CD4-positive, alpha-beta T cell treated with Interleukin-10 for 1 hour (primary cell): ENCODE data around the gene ATP11B.
A peak's percentile ranks its signal among the peaks of the same experiment; 100 is the strongest.
"Not testable (repeated sequence)": the region's sequence is repeated elsewhere in the genome, so short reads cannot be mapped to it uniquely, and the experiment has no call there.

Experiments
- DNase-seq: peaks from one replicate; pipeline ENCODE4 v3.0.0-alpha.2; 2020

The ATP11B gene

GRCh38 chr3:182796310-182796709 lies 3.0 kb downstream of the ATP11B start:
- DNase-seq: no peak

DNA sequence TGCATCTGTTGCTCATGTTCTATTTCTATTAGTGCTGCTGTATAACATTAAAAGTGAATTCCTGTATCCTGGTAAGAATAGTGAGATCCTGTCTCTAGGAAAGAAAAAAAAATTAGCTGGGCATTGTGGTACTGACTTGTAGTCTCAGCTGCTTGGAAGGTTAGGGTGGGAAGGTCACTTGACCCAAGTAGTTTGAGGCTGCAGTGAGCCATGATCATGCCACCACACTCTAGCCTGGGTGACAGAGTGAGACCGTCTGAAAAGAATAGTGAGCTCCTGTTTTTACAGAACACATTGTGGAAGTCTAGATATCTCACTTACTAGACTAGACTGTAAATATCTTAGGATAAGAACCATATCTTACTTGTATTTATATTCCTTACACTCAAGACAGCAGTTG lies 4.6 kb downstream of the ATP11B start:
- DNase-seq: no peak

GRCh38 chr3:182799143-182799542 lies 5.8 kb downstream of the ATP11B start:
- not testable (repeated sequence) for DNase-seq

- DNase-seq: no peak
Measured at GRCh38 chr3:182800508-182800907, 7.2 kb downstream of the ATP11B start.

DNA sequence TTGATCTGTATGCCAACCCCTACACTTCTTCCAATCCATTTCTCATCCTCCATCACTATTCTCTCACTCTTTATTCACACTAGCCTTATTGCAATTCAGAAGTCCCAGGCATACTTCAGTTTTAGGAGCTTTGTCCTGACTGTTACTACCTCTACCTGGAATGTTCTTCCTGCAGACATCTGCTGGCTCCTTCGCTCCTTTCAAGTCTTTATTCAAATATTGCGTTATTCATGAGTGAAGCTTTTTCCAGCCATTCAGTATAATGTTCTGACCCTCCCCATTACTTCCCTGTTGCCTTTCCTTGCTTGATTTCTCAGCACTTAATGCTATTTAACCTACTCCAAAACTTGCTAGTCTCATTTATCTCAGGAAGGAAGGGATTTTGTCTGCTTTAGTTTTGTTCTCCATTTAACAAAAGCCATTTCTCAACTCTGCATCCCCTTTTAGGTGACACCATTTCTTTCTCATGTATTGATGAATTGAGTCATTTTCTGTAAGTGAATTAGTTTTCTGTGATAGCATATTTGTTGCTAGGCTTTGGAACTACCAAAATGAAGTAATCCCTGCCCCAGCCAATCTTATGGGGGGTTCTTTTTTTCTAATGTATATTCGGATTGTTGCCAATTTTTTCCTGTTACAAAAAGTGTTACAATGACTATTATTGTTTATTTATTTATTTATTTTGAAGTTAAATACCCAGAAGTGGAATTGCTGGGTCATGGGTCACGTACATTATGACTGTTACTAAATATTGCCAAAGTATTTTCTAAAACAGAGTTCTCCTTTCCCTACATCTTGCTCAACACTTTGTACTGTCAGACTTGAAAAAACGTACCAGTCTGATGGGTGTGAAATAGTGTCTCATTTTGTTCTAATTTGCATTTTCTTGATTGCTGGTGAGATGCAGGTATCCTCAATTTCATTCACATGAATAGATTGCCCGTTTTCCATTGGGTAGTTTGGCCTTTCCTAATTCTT lies 9.4 kb downstream of the ATP11B start:
- no peak for DNase-seq

DNA sequence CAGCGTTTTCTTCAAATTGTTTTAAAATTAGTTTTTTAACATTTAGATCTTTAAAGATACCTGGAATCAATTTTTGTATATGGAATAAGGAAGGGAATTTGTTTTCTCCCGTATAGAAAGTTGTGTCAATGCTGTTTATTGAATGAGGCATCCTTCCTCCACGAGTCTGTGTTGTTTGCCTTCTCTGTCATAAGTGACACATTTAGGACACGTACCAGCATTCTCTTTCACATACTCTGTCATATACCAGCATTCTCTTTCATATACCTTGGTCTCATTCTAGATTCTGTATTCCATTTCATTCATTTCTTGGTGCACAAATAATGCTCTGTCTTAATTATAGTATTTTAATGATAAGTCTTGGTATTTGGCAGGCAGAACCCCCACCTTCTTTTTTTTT lies 10.3 kb downstream of the ATP11B start:
- DNase-seq: no peak

DNA sequence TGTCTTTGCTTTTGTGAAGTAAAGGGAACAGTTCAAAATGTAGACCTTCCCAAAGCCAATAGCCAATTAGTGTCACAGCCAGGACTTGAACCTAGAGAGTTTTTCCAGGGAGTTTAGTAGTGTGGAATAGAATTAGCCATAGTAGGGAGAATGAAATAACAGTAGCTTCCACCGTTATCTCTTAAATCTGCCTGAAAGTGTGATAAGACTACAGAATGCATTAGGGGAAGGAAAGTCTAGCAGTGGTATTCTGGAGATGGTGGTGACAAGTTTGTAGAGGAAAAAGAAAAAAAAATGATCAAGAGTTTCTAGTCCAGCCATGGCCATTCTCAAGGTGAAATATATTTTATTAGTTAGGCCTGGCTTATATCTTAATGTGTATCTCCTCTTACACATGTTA lies 13.8 kb downstream of the ATP11B start:
- no peak for DNase-seq

DNA sequence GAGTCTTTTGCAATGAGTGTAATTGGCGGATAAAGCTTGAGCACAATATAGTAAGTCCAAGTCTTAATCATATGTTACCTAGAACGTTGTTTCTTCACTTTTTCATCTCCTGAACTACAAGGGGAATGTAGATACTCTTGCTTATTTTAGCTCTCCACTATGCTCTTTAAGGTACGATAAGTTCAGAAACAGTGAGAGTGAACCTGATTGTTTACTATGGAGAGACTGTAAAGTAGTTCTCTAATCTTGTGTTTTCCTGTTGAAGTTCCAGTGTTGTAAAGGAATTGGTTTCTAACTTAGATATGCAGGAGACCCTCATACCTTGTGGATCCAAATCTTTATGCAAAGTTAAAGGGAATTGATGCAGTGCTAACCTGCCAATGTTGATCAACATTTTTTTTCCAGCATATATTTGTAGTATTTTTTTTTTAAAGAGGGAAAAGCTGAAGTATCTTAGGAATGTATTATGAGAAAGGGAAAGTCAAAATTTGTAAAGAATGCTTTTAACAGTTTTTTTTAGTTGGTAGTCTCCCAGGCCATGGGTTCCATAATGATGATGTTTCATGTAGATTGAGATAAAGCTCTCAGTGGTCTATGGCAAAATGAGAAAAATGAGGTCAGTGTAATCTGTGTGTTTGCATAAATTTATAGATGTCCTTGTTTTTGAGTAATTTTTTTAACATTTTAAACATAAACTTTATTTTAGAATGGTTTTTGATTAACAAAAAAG lies 14.9 kb downstream of the ATP11B start:
- no peak for DNase-seq

GRCh38 chr3:182809531-182809930 lies 16.2 kb downstream of the ATP11B start:
- DNase-seq: no peak

GRCh38 chr3:182810574-182811268 lies 17.4 kb downstream of the ATP11B start:
- DNase-seq: no peak

DNA sequence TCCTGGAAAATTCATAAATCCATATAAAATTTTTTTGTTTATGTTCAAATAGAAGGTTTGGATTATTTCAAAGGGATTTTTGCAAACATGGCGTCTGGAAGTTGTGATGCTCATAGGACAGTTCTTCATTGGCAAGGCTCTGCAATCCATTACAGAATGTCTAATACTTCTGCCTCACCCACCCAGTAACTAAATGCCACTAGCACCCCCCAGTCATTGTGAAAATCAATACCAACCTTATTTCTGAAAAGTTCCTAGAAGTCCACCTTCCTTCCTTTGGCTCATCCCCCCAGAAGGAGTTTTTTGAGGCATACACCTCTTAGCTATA lies 17.9 kb downstream of the ATP11B start:
- no peak for DNase-seq

GRCh38 chr3:182812123-182812522 lies 18.8 kb downstream of the ATP11B start:
- DNase-seq: no peak

DNA sequence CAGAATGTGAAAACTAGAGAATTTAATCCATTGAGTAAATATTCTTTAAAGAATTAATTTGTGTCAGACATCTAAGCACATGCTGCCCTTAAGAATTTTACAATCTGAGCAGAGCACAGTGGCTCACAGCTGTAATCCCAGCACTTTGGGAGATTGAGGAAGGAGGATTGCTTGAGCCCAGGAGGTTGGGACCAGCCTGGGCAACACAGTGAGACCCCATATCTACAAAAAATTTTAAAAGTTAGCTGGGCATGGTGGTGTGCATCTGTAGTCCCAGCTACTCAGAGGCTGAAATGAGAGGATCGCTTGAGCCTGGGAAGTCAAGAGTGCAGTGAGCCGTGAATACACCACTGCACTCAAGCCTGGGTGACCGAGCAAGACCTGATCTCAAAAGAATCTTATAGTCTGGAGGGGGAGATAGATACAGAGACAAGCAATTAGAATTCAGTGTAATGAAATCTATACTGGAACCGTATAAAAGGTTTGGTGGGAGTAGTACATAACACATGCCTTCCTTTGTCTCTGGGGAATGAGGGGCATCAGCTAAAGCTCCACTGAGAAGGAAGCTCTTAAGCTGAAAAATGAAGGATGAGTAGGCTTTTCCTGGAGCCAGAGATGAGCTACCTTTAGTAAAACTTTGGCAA lies 21.2 kb downstream of the ATP11B start:
- DNase-seq: no peak

DNA sequence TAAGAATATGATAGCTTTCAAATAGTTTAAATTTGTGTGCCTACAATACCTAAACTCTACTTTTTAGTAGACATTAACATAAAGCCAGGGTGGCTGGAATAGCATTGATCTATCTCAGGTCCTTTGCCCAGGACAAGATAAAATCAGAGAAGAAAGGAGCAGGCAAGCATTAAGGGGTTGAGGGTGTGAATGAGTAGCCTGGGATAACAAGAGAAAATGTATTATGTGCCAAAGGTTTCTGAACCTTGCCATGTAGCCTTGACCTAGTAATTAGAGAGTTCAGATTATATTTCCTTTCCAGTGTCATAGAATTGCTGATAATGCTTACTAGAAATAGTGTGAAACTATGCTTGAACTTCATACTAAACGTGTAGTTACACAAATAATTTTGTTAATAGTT lies 22.9 kb downstream of the ATP11B start:
- no peak for DNase-seq

DNA sequence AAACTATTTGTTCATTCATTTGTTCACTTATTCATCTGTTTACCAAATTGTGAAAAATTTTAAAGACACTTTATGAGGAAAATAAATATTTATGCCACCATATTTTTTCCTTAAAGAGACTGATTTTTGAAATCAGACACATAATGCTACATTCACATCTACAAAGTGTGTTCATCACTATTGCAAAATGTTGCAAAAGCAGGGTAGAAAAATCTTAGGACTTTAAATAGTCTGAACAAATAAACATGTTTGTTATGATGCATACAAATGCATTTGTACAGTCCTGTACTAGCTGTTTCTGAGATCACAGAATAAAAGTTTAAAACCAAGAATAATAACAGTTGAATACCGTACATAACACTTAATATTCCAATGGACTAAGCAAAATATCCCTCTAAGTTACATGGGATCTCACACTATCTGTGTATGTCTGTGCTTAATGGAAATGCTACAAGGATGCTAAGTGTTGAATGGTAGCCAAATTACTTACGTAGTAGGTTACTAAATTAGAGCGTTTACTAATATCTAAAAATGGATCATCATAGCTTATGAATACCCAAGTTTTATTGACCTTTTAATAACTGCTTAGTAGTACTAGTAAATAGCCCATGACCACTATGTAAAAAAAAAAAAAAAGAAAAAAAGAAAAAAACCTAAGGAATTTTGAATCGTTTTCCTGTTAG lies 25.1 kb downstream of the ATP11B start:
- DNase-seq: no peak

GRCh38 chr3:182821221-182821981 lies 28.1 kb downstream of the ATP11B start:
- DNase-seq: no peak

- not testable (repeated sequence) for DNase-seq
Measured at GRCh38 chr3:182822260-182822659, 29.0 kb downstream of the ATP11B start.

DNA sequence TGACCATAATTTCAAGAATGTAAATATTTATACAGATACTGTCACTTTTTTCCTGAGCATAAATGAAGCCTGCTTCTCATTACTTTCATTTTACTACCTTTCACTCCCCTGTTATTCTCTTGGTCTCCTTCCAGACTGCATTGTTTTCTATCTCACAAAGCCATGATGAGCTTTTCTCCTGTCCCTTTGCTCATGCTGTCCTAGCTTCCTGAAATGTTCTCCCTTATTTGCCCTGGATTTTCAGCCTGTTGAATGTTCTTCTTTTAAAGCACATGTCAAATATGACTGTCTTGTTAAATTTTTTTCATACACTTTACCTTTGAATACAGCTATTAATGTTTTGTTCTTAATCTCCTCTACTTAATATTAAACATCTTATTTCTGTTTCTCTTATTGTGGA lies 31.7 kb downstream of the ATP11B start:
- no peak for DNase-seq

DNA sequence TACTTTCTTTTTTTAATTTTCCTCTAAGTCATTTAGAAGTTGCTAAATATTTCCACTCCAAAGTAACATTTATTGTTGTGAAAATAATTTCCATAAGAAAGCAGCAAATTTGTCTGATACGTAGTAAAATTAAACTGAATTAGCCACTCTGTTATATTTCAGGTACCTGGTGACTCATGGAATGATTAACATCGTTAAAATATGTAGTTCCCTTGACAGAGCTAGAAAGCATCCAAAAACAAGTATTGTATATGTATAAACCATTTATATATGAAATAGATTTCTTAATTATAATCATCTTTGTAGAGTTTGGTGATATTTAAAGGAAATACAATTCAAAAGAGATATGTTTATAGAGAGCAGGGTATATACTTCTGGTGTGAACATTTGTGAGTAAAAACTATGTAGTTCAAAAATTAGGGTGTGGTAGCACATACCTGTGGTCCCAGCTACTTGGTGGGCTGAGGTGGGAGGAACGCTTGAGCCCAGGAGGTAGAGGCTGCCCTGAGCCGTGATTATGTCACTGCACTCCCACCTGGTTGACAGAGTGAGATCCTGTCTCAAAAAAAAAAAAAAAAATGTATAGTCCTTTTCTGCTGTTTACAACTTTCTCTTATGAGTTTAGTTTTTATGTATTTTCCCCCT lies 36.6 kb downstream of the ATP11B start:
- DNase-seq: no peak

- peak; percentile 34 for DNase-seq
Measured at GRCh38 chr3:182837855-182838454, 44.7 kb downstream of the ATP11B start.

- DNase-seq: no peak
Measured at GRCh38 chr3:182843478-182843877, 50.2 kb downstream of the ATP11B start.
